C4-2B (cell line): Measurements from ENCODE around the gene USH1G.

ENCODE experiments used
- H3K27ac ChIP-seq: fragments of 450-650 bp; 2 replicates; pipeline ENCODE4 v1.5.1; 2017
- CTCF ChIP-seq: fragments of 450-650 bp; conservative IDR thresholded peaks from 2 replicates; pipeline ENCODE4 v1.5.1; 2017; ENCODE audit warnings: mild to moderate bottlenecking
- ZFX ChIP-seq: fragments of 450-650 bp; IDR thresholded peaks from 2 replicates; pipeline ENCODE4 v1.6.1; 2017

Gene USH1G

GRCh38 chr17:74923538-74924249, 639 bp upstream of the USH1G start:
- TF ChIP-seq ZFX = no peak
- peak; percentile 97 for TF ChIP-seq CTCF
- H3K27ac ChIP-seq = no peak overlapping the region

GRCh38 chr17:74922172-74922571, 883 bp downstream of the USH1G start:
- H3K27ac ChIP-seq = no peak overlapping the region
- no peak for TF ChIP-seq CTCF
- TF ChIP-seq ZFX = no peak

- TF ChIP-seq ZFX (no peak), CTCF (no peak)
- no peak overlapping the region for H3K27ac ChIP-seq
These were observed 1.3 kb downstream of the USH1G start for GRCh38 chr17:74921769-74922168.

GRCh38 chr17:74921026-74921681, 1.9 kb downstream of the USH1G start:
- H3K27ac ChIP-seq = no peak overlapping the region
- no peak for TF ChIP-seq ZFX
- no peak for TF ChIP-seq CTCF

- TF ChIP-seq ZFX = no peak
- TF ChIP-seq CTCF = no peak
- no peak overlapping the region for H3K27ac ChIP-seq
These were observed 2.4 kb downstream of the USH1G start for GRCh38 chr17:74920642-74921025.

GRCh38 chr17:74920306-74920620, 2.8 kb downstream of the USH1G start:
- TF ChIP-seq ZFX (no peak), CTCF (no peak)

GRCh38 chr17:74919440-74920305, 3.4 kb downstream of the USH1G start:
- no peak overlapping the region for H3K27ac ChIP-seq
- no peak for TF ChIP-seq ZFX
- TF ChIP-seq CTCF = peak; percentile 80

More at GRCh38 chr17:74920306-74920620, 2.8 kb downstream of the USH1G start:
- H3K27ac ChIP-seq = no peak overlapping the region
